H1 (cell line): ENCODE measurements around the gene NR5A2. TPM values are rescaled to one million over a fixed set of nuclear protein-coding genes. Genes with fewer than 3 reads are reported as not detected.

Source experiments
- HDAC2 ChIP-seq, 2 experiments: fragments of 300-600 bp in 1 of 2; sonication (generic) in 1 of 2; IDR thresholded peaks; 2 replicates each; pipeline ENCODE4 v1.6.1; 2011 to 2012; ENCODE audit warnings: low read depth in 2 of 2, low read length in 2 of 2, mild to moderate bottlenecking in 2 of 2, moderate library complexity in 2 of 2, borderline replicate concordance in 1 of 2, inconsistent platforms in 1 of 2
- polyA plus RNA-seq, 7 experiments: library from polyadenylated mRNA; depleted of rRNA in 3 of 7; stranded (reverse) in 5 of 7; unstranded in 2 of 7; fragments of >200 nt in 5 of 7; fragments of 200-250 nt in 2 of 7; gene quantifications; 1 replicate in 5 of 7; 2 replicates in 1 of 7; 4 replicates in 1 of 7; pipeline versions ENCODE4 v1.2.1 to v1.2.3, GENCODE V29; 2011 to 2013; ENCODE audit warnings: missing spikeins in 2 of 7, mixed read lengths in 2 of 7
- total RNA-seq: library from RNA; stranded (reverse); fragmentation: NEBNext Ultra II Directional; extraction: Animal tissue kit (Norgen Biotek cat#: 25700); gene quantifications from 2 replicates; pipeline ENCODE4 v1.2.1, GENCODE V29; 2021

NR5A2 gene
- total and polyA plus RNA-seq, 2 of the 8 experiments (the other 6 are each of a cell fraction or from before 2014, with no cell fraction given): 1.7 to 11.6 TPM

DNA sequence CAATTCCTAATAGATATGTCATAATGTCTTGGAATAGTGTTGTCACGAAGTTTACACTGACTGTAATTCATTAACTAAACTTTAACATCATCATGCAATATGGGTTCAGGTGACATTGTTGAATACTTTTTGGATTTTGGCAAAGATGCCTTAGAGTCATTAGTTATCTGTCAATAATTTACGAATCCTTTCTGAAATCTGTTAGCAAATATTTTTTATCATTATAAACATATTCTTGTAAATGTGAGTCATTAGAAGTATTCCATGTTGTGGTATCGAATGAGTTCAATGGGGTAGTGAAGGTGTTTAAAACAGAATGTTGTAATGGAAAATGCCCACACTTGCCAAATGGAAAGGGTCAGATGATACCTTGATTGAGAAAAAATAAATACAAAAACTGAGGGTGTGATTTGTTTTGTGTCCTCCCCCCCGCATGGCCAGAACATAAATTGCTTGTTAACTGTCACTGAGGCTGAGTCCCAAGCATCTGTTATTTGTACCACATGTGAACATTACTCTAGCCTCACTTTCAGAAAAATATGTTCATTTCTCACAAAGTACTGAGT is 5.2 kb upstream of the NR5A2 start (continued):
- TF ChIP-seq HDAC2 (IDR thresholded peaks at IDR 0.05; ENCODE audit: borderline replicate concordance in 1 of 2, low read depth in 2 of 2, low read length in 2 of 2): no peak
- TF ChIP-seq, all 59 proteins: peak for 0
